ENCODE data around the gene TMEM270.
"Not testable (repeated sequence)": the region's sequence is repeated elsewhere in the genome, so short reads cannot be mapped to it uniquely, and the experiment has no call there.

Gene TMEM270, protein sequence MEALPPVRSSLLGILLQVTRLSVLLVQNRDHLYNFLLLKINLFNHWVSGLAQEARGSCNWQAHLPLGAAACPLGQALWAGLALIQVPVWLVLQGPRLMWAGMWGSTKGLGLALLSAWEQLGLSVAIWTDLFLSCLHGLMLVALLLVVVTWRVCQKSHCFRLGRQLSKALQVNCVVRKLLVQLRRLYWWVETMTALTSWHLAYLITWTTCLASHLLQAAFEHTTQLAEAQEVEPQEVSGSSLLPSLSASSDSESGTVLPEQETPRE

DNA sequence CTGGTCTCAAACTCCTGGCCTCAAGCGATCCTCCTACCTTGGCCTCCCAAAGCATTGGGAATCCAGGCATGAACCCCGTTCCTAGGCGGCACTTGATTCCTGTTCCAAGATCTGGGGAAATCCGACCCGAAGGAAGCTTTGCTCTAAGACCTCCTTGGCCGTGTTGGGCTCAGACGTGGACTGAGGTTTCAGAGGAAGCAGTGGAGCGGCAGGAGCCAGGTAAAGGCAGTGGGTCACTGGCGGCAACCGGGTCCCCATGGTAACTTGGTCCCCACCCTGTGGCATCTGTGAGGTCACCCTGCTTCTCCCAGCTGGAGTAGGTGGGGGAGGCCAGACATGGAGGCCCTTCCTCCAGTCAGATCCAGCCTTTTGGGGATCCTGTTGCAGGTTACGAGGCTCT lies at the start of gene TMEM270:
TMEM270 (plus strand) TSS at position 301 of the 400 bp plus-strand sequence; CDS start at position 337, 36 bp downstream.
- DNase-seq (ENCODE audit: low spot score) = no peak

GRCh38 chr7:73811760-73812168 lies 49.2 kb upstream of the TMEM270 start:
- DNase-seq (ENCODE audit: low spot score) = no peak

GRCh38 chr7:73812996-73813395 lies 48.0 kb upstream of the TMEM270 start:
- DNase-seq (ENCODE audit: low spot score) = no peak

DNA sequence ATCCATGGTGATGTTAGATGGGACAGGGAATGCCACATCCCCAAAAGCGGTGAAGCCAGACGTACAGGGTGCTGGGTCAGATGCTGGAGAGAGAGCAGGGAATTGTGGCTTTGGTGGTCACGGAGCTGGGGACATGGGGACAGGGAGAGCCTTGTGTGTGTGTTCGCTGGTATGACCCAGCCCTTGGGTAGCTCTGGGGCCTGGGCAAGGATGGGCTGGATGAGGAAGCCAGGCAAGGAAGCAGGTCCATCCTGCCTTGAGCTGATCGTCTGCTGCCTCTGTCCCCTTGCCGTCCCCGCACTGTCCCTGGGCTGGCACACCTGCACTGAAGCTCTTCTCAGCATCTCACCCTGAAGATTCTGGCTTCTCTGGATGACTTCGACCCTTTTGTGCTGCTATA lies 45.5 kb upstream of the TMEM270 start:
- no peak for DNase-seq (ENCODE audit: low spot score)

GRCh38 chr7:73817121-73817520 lies 43.8 kb upstream of the TMEM270 start:
- no peak for DNase-seq (ENCODE audit: low spot score)

DNA sequence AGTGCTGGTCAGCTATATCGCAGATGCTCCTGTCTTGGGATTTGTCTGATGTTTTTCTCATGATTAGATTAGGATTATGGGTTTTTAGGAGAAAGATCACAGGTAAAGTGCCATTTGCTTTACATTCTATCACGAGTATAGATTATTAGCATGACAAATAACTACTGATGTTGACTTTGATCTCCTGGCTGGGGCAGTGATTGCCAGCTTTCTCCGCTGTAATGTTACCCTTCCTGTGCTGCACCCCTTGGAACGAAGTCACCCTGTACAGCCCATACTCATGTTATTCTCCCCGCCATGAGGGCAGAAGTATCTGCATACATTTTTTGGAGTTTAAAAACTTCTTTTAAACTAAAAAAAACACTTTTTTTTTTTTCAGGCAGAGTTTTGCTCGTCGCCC lies 40.9 kb upstream of the TMEM270 start:
- DNase-seq (ENCODE audit: low spot score) = no peak

DNA sequence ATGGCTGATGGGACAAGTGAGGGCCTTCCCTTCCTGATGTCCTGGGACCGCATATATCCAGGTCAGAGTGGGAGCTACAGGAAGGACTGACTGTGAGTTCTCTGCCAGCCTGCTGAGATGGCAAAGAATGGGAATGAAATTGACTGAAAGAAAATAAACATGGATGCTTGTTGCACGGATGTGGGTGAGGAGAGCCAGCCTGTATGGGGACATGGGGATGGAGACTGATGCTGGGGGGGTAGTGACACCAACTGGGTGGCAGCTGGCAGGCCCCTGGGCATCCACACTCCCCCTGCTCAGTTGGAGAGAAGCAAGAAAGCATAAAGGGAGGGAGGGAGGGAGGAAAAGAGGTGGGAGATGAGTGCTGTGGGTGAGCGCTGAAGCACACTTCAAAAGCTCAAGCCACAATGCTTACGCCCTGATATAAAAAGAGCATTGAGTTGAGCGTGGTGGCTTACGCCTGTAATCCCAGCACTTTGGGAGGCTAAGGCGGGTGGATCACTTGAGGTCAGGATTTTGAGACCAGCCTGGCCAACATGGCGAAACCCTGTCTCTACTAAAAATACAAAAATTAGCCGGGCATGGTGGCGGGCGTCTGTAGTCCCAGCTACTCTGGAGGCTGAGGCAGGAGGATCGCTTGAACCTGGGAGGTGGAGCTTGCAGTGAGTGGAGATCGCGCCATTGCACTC lies 39.2 kb upstream of the TMEM270 start:
- not testable (repeated sequence) for DNase-seq (ENCODE audit: low spot score)

DNA sequence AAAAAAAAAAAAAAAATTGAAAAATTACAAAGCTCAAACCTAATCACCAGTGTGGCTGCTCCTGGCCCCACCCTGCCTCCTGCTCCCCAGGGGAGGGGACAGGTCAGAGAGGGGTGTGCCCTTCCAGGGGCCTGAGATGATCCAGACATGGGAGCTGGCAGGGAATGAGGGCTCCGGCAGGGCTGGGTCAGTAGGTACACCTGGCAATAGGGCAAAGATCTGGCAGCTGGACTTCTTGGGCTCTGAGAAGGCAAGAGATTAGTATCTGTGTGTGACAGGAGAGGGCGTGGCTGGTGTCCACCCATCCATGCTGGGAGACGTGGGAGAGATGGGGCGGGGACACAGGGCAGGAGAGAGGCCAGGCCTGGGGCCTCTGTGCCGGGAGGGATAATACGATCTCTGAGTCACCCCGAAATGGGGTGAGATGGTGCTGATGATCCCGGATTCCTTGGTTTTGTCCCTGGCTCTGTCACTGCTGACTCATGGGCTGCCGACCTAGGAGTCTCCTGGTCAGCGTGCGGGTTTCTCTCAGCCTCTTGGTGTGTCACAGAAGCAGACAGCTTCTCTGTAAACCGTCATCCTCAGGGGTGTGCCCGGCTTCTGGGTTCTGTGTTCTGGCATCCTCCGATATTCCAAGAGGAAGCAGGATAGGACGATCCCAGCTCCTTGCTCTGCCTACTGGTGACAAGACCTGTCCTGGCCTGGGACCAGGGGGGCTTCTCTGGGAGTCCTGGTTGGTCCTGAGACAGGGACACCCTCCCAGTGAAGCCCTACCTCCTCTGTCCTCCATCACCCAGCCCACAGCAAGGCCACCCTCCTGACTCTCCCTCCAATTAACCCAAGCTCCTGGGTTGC lies 38.4 kb upstream of the TMEM270 start:
- no peak for DNase-seq (ENCODE audit: low spot score)

GRCh38 chr7:73823257-73823656 lies 37.7 kb upstream of the TMEM270 start:
- no peak for DNase-seq (ENCODE audit: low spot score)

- DNase-seq (ENCODE audit: low spot score) = no peak
These were observed 36.9 kb upstream of the TMEM270 start for GRCh38 chr7:73823873-73824592.

DNA sequence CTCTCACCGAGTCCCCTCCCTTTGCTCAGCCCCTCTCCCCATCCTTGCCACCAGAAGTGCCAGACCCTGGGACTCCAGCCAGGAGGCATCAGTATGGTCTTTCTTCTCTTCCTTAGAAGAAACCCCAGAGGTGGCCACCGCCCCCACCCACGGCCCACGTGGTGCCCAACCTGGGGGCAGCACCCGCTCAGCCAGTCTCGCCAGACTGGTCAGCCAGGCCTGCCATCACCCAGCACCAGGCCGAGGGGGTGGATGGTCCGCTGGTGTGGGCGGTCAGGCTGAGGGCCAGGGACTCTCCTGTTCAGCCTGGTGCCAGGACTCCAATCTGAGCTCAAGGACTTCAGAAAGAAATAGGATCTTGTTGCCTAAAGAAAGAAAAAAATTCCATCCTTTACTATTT lies 36.0 kb upstream of the TMEM270 start:
- no peak for DNase-seq (ENCODE audit: low spot score)

- DNase-seq (ENCODE audit: low spot score) = no peak
These were observed 33.3 kb upstream of the TMEM270 start for GRCh38 chr7:73827567-73828106.

DNA sequence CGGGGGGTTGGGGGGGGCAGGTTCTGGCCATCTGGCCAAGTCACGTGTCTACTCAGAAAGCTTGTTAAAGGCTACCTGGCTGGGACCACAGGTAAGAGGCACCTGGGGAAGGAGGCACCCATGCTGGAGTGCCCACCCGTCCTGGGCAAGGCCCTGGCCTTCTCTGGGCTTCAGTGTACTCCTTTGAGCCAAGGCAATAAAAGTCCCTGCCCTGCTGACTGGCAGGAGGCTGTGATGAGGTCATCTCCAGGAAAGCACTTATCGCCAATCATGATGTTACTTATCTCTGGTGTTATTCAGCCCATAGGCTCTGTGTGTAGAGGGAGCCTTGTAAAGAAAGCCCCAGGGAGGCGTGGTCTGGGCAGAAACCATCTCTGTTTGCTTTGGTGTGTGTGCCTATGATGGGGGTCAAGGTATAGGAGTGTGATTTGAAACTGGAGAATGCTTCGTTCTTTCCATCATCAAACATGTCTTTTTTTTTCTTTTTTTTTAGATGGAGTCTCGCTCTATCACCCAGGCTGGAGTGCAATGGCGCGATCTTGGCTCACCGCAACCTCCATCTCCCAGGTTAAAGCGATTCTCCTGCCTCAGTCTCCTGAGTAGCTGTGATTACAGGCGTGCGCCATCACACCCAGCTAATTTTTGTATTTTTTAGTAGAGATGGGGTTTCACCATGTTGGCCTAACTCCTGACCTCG lies 32.7 kb upstream of the TMEM270 start:
- DNase-seq (ENCODE audit: low spot score) = no peak

DNA sequence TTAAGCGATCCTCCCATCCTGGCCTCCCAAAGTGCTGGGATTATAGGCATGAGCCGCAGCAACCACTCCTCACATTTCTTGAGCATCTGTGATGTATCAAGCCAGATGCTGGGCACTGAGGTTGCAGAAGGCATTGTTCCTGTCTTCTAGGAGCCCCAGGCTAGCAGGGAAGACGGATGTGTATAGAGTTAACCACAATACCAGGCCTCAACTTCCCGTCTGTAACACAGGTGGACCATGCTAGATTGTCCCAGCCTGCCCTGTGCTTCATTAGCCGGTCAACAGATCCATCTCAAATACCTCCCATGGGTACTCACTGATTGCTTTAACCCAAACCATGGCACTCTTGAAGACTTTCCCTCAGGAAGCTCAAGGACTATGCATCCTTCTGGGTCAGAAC lies 32.0 kb upstream of the TMEM270 start:
- DNase-seq (ENCODE audit: low spot score) = no peak

DNA sequence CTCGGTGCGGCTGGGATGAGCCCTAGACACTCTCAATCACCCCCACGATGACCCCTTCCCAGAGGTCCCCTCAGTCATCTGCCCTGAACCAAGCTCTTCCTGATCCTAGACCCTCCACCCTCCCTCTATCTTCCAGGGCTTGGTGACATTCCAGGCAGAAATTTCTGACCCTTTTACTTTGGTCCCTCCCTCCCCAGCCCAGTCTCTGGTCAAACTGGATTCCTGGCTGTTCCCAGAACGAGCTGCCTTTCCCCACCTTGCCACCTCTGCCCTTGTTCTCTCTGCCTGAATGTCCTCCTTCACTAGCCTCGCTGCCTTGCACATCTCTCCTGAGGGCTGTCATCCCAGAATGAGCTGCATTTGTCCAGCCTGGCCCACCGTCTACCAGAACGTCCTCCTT lies 31.5 kb upstream of the TMEM270 start:
- no peak for DNase-seq (ENCODE audit: low spot score)

- no peak for DNase-seq (ENCODE audit: low spot score)
These were observed 30.9 kb upstream of the TMEM270 start for GRCh38 chr7:73829921-73830680.

- DNase-seq (ENCODE audit: low spot score) = no peak
These were observed 30.0 kb upstream of the TMEM270 start, which contains the start of gene CLDN4 for GRCh38 chr7:73830681-73831583. CLDN4 (plus strand) TSS chr7:73830996; CDS start chr7:73831202, 206 bp downstream.

DNA sequence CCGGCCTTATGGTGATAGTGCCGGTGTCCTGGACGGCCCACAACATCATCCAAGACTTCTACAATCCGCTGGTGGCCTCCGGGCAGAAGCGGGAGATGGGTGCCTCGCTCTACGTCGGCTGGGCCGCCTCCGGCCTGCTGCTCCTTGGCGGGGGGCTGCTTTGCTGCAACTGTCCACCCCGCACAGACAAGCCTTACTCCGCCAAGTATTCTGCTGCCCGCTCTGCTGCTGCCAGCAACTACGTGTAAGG lies 29.4 kb upstream of the TMEM270 start:
- DNase-seq (ENCODE audit: low spot score) = no peak

DNA sequence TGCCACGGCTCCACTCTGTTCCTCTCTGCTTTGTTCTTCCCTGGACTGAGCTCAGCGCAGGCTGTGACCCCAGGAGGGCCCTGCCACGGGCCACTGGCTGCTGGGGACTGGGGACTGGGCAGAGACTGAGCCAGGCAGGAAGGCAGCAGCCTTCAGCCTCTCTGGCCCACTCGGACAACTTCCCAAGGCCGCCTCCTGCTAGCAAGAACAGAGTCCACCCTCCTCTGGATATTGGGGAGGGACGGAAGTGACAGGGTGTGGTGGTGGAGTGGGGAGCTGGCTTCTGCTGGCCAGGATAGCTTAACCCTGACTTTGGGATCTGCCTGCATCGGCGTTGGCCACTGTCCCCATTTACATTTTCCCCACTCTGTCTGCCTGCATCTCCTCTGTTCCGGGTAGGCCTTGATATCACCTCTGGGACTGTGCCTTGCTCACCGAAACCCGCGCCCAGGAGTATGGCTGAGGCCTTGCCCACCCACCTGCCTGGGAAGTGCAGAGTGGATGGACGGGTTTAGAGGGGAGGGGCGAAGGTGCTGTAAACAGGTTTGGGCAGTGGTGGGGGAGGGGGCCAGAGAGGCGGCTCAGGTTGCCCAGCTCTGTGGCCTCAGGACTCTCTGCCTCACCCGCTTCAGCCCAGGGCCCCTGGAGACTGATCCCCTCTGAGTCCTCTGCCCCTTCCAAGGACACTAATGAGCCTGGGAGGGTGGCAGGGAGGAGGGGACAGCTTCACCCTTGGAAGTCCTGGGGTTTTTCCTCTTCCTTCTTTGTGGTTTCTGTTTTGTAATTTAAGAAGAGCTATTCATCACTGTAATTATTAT lies 28.9 kb upstream of the TMEM270 start:
- DNase-seq (ENCODE audit: low spot score) = no peak
